ENCODE measurements around the gene KIF5C.

- no peak for TF ChIP-seq POLR2A (IDR thresholded peaks at IDR 0.05)
- TF ChIP-seq, protein P1, sequence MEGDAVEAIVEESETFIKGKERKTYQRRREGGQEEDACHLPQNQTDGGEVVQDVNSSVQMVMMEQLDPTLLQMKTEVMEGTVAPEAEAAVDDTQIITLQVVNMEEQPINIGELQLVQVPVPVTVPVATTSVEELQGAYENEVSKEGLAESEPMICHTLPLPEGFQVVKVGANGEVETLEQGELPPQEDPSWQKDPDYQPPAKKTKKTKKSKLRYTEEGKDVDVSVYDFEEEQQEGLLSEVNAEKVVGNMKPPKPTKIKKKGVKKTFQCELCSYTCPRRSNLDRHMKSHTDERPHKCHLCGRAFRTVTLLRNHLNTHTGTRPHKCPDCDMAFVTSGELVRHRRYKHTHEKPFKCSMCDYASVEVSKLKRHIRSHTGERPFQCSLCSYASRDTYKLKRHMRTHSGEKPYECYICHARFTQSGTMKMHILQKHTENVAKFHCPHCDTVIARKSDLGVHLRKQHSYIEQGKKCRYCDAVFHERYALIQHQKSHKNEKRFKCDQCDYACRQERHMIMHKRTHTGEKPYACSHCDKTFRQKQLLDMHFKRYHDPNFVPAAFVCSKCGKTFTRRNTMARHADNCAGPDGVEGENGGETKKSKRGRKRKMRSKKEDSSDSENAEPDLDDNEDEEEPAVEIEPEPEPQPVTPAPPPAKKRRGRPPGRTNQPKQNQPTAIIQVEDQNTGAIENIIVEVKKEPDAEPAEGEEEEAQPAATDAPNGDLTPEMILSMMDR (IDR thresholded peaks at IDR 0.05) = no peak
These were observed 31.1 kb downstream of the KIF5C start for GRCh38 chr2:148906124-148906523.

Measured in body of pancreas (tissue), 4 donors.